CD4-positive, alpha-beta T cell treated with Interleukin-6 for 4 hours (primary cell): ENCODE measurements around the gene DNMBP.
A peak's percentile ranks its signal among the peaks of the same experiment; 100 is the strongest.
"Not testable (repeated sequence)": the region's sequence is repeated elsewhere in the genome, so short reads cannot be mapped to it uniquely, and the experiment has no call there.

Source experiments
- DNase-seq: peaks from one replicate; pipeline ENCODE4 v3.0.0-alpha.2; 2020; ENCODE audit warnings: mixed read lengths

The DNMBP gene

GRCh38 chr10:99906470-99906869 is 103.3 kb downstream of the DNMBP start:
- no peak for DNase-seq

- DNase-seq = no peak
These were observed 103.8 kb downstream of the DNMBP start for GRCh38 chr10:99905971-99906370.

- DNase-seq = no peak
These were observed 113.9 kb downstream of the DNMBP start for GRCh38 chr10:99895867-99896266.

DNA sequence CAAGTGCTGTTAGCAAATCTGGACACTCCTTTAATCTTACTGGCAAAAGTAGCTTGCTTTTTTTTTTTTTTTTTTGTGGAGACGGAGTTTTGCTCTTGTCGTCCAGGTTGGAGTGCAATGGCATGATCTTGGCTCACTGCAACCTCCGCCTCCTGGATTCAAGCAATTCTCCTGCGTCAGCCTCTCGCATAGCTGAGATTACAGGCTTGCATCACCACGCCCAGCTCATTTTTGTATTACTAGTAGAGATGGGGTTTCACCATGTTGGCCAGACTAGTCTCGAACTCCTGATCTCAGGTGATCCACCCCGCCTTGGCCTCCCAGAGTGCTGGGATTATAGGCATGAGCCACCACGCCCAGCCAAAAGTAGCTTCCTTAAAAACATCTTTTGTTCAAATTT is 114.7 kb downstream of the DNMBP start:
- DNase-seq = not testable (repeated sequence)

- no peak for DNase-seq
These were observed 115.1 kb downstream of the DNMBP start for GRCh38 chr10:99894613-99895012.

- no peak for DNase-seq
These were observed 121.1 kb downstream of the DNMBP start for GRCh38 chr10:99888622-99889021.

DNA sequence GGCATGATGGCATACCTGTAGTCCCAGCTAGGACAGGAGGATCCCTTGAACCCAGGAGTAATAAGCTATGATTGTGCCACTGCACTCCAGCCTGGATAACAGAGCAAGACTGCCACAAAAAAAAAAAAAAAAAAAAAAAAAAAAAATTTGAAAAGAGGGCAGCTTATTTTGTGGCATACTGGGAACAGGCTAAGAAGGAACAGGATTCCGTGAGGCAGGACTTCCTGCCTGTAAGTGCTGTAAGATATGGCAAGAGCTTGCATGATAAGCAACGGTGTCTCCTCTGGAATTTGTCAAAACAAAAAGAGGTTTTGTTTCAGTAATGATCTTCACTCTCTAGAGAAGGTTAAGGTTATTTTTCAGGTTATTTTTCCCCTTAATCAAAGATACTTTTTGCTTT is 126.2 kb downstream of the DNMBP start:
- no peak for DNase-seq

GRCh38 chr10:99881371-99881770 is 128.4 kb downstream of the DNMBP start:
- DNase-seq = no peak

DNA sequence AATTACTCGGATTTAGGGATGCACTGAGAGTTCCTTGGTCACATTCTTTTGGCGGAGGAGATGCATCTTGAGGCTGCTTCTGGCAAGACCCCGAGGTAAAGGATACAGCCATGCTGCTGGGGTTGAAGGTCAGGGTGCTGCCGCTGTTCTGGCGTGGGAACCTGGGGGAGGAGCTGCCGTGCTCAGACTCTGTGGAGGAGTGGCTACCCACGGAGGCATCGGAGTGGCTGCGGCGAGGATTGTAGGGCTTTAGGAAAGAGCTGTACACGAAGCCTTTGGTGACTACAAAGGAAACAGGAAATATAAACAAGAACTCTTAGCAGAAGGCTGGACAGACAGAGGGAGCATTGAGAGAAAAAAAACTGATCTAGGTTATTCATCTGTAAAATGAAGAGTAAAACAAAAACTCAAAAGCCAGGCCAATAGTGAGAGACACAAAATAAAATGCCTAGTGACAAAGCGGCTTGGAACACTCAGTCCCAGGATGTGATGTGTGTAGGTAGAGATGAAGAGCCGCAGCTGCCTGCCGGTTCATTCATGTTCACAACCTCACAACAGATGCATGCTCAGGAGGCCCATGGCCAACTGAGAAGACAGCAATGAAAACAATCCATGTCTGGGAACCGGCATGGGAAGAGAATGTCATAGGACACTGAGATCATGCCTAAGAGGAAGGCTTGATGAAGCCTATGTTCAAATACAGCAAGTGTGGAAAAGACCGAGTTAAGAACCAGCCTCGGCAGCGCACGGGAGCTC is 129.5 kb downstream of the DNMBP start:
- DNase-seq = no peak

- no peak for DNase-seq
These were observed 134.3 kb downstream of the DNMBP start for GRCh38 chr10:99875473-99875872.

DNA sequence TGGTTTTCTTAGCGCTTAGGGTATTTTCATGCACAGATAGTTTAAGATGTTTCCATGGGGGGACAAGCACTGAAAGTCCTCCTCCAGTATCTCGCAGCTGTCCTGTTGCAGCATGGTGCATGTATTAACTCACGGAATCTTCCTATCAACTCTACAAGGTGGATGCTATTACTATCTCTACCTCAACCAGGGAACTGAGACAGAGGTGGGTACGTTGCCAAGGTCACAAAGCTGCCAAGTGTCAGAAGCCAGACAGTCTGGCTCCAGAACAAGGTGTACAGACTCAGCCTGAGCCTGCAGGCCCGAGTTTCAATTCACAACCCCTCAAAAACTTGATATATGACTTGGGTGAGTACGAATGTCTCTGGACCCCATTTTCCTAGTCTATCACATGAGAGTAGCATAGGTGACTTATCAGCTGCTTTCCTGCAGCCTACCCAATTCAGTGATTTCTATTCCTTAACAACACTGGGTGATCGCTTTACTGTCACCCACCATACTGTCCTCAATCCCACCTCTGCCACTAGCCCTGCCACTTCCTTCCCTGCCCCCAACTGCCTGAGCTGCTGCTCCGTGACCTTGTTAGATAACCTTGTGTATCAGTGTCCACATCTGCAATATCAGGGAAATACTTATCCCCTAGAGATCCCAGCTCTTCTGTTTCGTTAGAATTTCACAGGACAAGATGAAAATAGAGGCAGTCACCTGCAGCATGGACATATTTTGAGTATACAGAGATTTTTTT is 135.2 kb downstream of the DNMBP start:
- no peak for DNase-seq

GRCh38 chr10:99873846-99874245 is 135.9 kb downstream of the DNMBP start:
- no peak for DNase-seq

- DNase-seq = no peak
These were observed 137.2 kb downstream of the DNMBP start for GRCh38 chr10:99872367-99873162.

- peak; percentile 39 for DNase-seq
These were observed 139.5 kb downstream of the DNMBP start for GRCh38 chr10:99870123-99870730.

GRCh38 chr10:99869581-99870122 is 140.1 kb downstream of the DNMBP start:
- no peak for DNase-seq

- DNase-seq = not testable (repeated sequence)
These were observed 142.5 kb downstream of the DNMBP start for GRCh38 chr10:99867250-99867649.

DNA sequence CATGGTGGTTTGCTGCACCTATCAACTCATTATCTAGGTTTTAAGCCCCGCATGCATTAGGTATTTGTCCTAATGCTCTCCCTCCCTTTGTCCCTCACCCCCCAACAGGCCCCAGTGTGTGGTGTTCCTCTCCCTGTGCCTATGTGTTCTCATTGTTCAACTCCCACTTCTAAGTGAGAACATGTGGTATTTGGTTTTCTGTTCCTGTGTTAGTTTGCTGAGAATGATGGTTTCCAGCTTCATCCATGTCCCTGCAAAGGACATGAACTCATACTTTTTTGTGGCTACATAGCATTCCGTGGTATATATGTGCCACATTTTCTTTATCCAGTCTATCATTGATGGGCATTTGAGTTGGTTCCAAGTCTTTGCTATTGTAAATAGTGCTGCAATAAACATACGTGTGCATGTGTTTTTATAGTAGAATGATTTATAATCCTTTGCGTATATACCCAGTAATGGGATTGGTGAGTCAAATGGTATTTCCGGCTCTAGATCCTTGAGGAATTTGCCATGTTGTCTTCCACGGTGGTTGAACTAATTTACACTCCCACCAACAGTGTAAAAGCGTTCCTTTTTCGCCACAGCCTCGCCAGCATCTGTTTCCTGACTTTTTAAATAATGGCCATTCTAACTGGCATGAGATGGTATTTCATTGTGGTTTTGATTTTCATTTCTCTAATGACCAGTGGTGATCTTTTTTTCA is 146.1 kb downstream of the DNMBP start:
- DNase-seq = not testable (repeated sequence)

- DNase-seq = no peak
These were observed 149.3 kb downstream of the DNMBP start for GRCh38 chr10:99860466-99860865.

DNA sequence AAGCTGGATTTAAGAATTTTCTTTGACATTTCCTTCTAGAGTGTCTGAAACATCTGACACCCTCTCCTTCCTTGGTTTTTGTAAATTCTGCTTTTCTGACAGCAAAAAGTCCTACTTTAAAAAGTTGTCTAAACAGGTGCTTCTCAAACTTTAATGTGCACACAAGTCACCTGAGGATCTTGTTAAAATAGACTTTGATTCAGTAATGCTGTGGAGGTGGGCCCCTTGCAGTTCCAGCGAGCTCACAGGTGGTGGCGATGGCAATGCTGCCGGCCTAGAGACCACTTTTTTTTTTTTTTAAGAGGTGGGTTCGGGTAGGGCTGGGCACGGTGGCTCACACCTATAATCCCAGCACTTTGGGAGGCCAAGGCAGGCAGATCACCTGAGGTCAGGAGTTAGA is 150.2 kb downstream of the DNMBP start:
- no peak for DNase-seq

DNA sequence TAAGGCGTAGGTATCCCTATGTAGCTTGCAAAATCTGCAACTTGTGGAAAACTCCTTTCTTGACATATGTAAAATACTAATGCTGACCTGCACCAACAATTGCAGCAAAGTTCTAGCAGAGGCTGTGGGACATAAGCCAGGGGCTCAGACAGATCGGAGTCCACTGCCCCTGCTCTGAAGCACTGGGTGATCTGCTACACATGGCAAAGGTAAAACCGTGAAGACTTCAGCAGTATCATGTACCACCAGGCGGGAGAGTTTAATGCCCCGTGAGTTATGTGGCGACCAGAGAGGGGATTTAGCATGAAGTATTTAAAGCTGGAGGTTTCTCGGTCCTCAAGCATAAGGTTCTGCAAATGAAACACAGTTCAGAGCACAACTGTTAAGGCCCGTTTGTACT is 150.9 kb downstream of the DNMBP start:
- DNase-seq = no peak

DNA sequence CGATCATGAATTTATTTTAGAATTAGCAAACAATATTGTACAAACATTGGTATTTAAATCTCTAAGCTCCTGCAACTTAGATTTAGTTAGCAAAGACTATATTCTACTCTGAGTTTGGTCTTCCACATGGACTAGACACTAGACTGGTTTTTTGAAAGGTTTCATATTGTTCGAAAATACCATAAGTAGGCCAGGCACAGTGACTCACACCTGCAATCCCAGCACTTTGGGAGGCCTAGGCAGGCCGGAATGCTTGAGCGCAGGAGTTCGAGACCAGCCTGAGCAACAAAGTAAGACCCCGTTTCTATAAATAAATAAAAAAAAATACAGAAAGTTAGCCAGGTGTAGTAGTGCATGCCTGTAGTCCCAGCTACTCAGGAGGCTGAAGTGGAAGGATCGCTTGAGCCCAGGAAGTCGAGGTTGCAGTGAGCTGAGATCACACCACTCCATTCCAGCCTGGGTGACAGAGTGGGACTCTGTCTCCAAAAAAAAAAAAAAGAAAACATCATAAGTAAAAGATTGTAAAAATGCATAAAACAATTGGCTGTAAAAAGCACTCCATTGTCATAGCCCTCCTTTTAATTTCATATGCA is 154.2 kb downstream of the DNMBP start:
- DNase-seq = no peak

DNA sequence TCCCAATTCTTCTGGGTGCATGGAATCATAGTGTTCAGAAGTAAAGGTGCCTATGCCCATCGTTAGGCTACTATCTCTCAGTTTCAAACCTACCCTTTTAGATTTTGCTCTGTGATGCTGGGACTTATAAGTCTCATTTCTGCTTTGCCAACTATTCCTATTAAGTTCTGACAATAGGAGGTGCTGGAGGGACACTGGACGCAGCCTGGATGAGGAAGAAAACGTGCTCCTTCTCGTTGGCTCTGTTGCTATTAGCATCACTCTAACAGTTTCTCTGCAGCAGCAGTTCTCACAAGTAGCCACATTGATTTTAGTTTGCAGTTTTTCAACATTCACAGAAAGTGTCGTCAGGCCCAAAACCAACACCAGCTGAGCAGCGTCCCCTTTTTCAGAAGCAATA is 154.9 kb downstream of the DNMBP start:
- no peak for DNase-seq
